ENCODE results near the gene OSBPL6.
"Not testable (repeated sequence)": the region's sequence is repeated elsewhere in the genome, so short reads cannot be mapped to it uniquely, and the experiment has no call there.

Gene OSBPL6

GRCh38 chr2:178315078-178315477 is 120.8 kb downstream of the OSBPL6 start:
- no peak for DNase-seq

GRCh38 chr2:178315488-178315948 is 121.2 kb downstream of the OSBPL6 start:
- no peak for DNase-seq

DNA sequence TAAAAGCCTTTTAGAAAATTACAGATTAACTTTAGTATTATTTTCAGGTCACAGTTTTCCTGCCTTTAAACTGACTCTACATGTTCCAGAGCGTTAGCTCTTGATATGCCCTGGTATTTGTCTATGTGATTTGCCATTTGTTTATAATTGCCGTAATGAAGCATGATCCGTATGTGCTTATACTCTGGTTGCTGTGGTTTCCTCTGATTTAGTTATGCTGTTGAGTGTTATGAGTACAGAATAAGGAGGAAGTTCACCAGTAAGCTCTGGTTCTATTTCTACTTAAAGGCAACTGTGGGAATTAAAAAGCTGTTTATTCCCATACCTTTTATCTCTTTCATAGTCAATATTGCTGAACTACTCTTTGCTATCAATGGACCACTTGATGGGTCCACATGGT is 123.5 kb downstream of the OSBPL6 start:
- DNase-seq: no peak

- no peak for DNase-seq
Observed at GRCh38 chr2:178320011-178320585, 125.8 kb downstream of the OSBPL6 start.

DNA sequence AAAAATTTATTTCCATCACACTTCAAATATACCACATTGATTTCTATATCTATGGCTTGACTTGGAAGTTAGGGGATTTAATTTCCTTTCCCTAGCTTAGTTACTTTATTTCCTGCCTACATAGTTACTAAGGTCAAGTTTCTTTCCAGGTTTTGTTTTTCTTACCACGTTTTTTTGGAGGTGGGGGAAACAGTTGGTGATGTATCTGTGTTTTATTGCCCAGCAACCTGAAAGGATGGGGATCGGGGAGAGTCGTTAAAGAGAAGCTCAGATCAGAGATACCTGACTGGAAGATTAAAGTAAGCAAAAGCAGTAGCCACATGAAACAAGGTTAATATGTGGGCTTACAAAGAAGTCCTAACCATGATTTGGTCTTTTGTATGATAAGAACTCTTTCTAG is 127.8 kb downstream of the OSBPL6 start:
- DNase-seq: no peak

DNA sequence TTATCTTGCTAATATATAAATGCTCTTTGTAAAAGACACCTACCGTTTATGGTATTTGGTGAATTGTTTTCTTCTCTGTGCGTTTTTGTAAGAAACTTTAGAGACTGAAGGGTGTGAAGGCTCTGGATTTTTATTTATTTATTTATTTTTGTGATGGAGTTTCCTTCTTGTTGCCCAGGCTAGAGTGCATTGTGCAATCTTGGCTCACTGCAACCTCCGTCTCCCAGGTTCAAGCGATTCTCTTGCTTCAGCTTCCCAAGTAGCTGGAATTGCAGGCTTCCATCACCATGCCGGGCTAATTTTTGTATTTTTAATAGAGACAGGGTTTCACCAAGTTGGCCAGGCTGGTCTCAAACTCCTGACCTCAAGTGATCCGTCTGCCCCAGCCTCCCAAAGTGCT is 129.0 kb downstream of the OSBPL6 start:
- not testable (repeated sequence) for DNase-seq

DNA sequence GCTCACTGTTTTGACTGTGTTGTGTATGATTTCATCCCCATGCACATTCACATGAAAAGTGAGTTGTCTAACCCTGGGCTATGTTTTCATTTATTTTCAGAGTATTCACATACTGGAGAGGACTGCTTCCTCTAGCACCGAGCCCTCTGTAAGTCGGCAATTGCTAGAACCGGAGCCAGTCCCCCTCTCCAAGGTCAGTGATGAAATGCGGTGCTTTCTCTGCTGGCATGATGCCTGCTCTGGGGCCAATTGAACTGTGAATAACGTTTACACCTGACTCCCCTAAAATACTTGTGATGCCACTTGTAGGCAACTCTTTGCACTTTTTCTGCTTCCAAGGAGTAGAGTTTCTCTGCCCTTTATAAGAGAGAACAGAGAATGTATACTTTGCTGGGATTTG is 129.8 kb downstream of the OSBPL6 start:
- no peak for DNase-seq

DNA sequence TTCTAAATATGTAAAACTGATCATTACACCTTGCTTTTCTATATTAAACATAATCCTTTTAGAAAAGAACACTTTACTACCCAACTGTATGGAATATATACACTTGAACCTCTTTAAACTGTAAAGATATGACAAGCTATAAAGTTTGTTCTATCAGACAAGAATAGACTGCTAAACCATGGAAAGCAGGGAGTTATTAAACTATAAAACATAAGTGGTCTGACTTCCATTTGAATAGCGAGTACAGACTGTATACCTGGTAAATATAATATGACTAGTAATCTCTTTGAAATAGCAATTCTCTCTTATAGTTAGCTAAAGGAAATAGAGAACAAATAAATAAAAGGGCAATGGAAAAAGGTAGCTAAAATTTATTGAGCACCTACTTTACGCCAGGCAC is 131.0 kb downstream of the OSBPL6 start:
- no peak for DNase-seq

GRCh38 chr2:178327516-178327915 is 133.2 kb downstream of the OSBPL6 start:
- DNase-seq: peak; percentile 39

DNA sequence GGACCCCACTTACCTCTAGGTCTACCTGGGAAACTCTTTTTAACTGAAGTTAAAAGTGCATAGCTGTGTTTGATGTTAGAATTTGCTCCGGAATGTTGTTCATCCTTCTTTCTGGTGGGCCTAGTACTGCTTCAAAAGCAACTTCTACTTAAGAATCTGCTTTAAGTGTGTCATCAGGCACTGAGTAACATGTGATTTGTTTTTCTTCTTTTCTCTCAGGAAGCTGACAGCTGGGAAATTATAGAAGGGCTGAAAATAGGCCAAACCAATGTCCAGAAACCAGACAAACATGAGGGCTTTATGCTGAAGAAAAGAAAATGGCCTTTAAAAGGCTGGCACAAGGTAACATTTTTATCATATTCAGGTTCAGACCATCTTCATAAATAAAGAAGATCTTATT is 133.7 kb downstream of the OSBPL6 start:
- no peak for DNase-seq

- no peak for DNase-seq
Observed at GRCh38 chr2:178330175-178331017, 136.1 kb downstream of the OSBPL6 start.

- DNase-seq: no peak
Observed at GRCh38 chr2:178331474-178332432, 137.4 kb downstream of the OSBPL6 start.

GRCh38 chr2:178333851-178334250 is 139.5 kb downstream of the OSBPL6 start:
- no peak for DNase-seq

DNA sequence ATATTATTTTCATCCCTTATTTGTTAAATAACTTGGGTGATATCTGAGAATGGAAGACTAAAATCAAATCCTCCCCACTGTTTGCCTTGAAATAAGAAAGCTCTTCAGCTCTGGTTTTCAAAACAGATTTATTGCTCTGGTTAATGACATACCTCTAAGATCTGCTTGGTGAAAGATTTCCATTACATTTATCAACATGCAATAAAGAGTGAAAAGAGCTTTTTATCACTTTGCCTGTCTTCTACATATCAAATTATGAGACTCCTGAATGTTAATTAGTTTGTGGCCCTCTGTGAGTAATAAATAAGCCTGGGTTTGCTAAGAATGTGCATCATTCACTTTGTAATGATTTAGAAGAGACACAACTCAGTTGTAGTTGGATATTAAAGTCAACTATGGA is 140.9 kb downstream of the OSBPL6 start:
- DNase-seq: no peak

GRCh38 chr2:178344121-178344520 is 149.8 kb downstream of the OSBPL6 start:
- DNase-seq: no peak

DNA sequence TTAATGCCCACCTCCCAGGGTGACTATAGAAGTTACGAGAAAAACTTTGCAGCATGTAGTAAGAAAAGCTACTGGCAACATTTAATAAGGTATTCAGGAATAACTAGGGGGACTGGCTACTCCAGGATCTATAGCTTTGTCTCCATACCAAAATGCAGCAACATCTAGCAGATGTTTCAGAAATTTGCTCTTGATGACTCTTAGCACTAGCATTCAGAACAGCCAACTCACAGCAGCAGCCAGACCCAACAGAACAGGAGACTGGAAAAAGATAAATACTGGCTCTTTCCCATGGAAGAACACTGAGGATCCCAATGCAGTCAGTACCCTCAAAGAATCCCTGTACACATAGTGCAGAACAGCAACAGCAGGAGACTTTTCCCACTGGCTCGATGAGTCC is 151.6 kb downstream of the OSBPL6 start:
- no peak for DNase-seq

- DNase-seq: no peak
Observed at GRCh38 chr2:178350051-178350450, 155.7 kb downstream of the OSBPL6 start.

DNA sequence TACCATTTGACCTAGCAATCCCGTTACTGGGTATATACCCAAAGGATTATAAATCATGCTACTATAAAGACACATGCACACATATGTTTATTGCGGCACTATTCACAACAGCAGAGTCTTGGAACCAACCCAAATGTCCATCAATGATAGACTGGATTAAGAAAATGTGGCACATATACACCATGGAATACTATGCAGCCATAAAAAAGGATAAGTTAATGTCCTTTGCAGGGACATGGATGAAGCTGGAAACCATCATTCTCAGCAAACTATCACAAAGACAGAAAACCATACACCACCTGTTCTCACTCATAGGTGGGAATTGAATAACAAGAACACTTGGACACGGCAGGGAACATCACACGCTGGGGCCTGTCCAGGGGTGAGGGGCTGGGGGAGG is 163.4 kb downstream of the OSBPL6 start:
- not testable (repeated sequence) for DNase-seq

GRCh38 chr2:178359192-178359912 is 165.0 kb downstream of the OSBPL6 start:
- no peak for DNase-seq

- no peak for DNase-seq
Observed at GRCh38 chr2:178361588-178361987, 167.3 kb downstream of the OSBPL6 start.

GRCh38 chr2:178363252-178363651 is 168.9 kb downstream of the OSBPL6 start:
- DNase-seq: no peak

DNA sequence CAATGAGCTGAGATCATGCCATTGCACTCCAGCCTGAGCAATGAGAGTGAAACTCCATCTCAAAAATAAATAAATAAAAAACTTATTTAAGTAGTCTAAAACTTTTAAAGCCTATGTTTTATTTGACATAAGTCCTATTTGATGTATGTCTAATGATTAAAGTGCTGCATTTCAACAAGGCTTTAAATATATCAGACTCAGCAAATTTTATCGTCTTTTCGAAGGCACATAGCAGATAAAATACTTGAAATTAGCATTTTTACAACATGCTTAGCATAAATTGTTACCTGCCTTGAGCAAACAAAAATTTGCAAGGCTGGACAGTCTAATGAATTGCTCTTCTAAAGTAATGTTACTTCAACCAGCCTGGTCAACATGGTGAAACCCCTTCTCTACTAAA is 170.8 kb downstream of the OSBPL6 start:
- DNase-seq: no peak

GRCh38 chr2:178366412-178366811 is 172.1 kb downstream of the OSBPL6 start:
- DNase-seq: no peak
